GM12872 (cell line): Measurements from ENCODE around the gene RPUSD1.

Experiments used
- CTCF ChIP-seq: IDR thresholded peaks from 3 replicates; pipeline ENCODE4 v1.5.1; 2011; ENCODE audit warnings: low read depth, mild to moderate bottlenecking, low read length, moderate library complexity; ENCODE audit not compliant: insufficient read depth

Gene RPUSD1

GRCh38 chr16:764848-765487, 23.2 kb downstream of the RPUSD1 start:
- TF ChIP-seq CTCF: no peak

GRCh38 chr16:764184-764750, 23.9 kb downstream of the RPUSD1 start:
- no peak for TF ChIP-seq CTCF

GRCh38 chr16:763369-764183, 24.6 kb downstream of the RPUSD1 start:
- no peak for TF ChIP-seq CTCF

GRCh38 chr16:762595-763268, 25.4 kb downstream of the RPUSD1 start:
- no peak for TF ChIP-seq CTCF

- TF ChIP-seq CTCF: no peak
Measured at GRCh38 chr16:761625-762513, 26.3 kb downstream of the RPUSD1 start.

GRCh38 chr16:760545-761343, 27.4 kb downstream of the RPUSD1 start, which contains the start of gene MSLN:
MSLN (plus strand) TSS chr16:760734; CDS start chr16:762681, 1,947 bp downstream.
- no peak for TF ChIP-seq CTCF
